HEK293 (cell line): ENCODE results near the gene NMNAT3.

ENCODE experiments used
- CTCF ChIA-PET: fragments of 350-600 bp; formaldehyde crosslinking; extraction: SDS; loops from one replicate; lab custom pipeline; 2021; ENCODE audit warnings: antibody characterized with exemption; lab: Yijun Ruan, JAX
- POLR2A ChIA-PET: fragments of 300-600 bp; formaldehyde crosslinking; extraction: SDS; loops from one replicate; lab custom pipeline; 2020; ENCODE audit warnings: antibody characterized with exemption, inconsistent platforms; lab: Yijun Ruan, JAX
- H3K27ac ChIP-seq: fragments of 200-500 bp; sonication (Bioruptor generic); 2 replicates; pipeline ENCODE4 v1.5.1; 2014; ENCODE audit warnings: low read depth, low read length, control low read depth, inconsistent platforms; ENCODE audit errors: extremely low read depth
- H3K36me3 ChIP-seq, 2 experiments: fragments of 200-500 bp in 1 of 2; sonication (Bioruptor generic) in 1 of 2; 1 replicate in 1 of 2; 2 replicates in 1 of 2; pipeline ENCODE4 v1.5.1; 2014 to 2017; ENCODE audit warnings: inconsistent platforms in 2 of 2, low read length in 2 of 2; ENCODE audit not compliant: control insufficient read depth in 2 of 2, insufficient read depth in 1 of 2
- H3K4me1 ChIP-seq: fragments of 200-500 bp; sonication (Bioruptor generic); 2 replicates; pipeline ENCODE4 v1.5.1; 2014; ENCODE audit warnings: mild to moderate bottlenecking, low read length, inconsistent platforms; ENCODE audit not compliant: control insufficient read depth, insufficient read depth
- H3K4me3 ChIP-seq: 2 replicates; pipeline ENCODE4 v1.5.1; 2011; ENCODE audit warnings: low read depth, mild to moderate bottlenecking, control low read depth, low read length, moderate library complexity
- H3K9me3 ChIP-seq: fragments of 200-500 bp; sonication (Bioruptor generic); 2 replicates; pipeline ENCODE4 v1.5.1; 2014; ENCODE audit warnings: low read depth, low read length, inconsistent platforms; ENCODE audit not compliant: control insufficient read depth, insufficient read depth
- AEBP2 ChIP-seq: fragments of 450-650 bp; formaldehyde crosslinking; IDR thresholded peaks from 2 replicates; pipeline ENCODE4 v1.5.1; 2016; ENCODE audit warnings: missing biosample characterization, missing genetic modification characterization, borderline replicate concordance
- BCL11A ChIP-seq: fragments of 450-650 bp; formaldehyde crosslinking; IDR thresholded peaks from 2 replicates; pipeline ENCODE4 v1.5.1; 2016; ENCODE audit warnings: low read depth, missing biosample characterization, missing genetic modification characterization
- ELK4 ChIP-seq: IDR thresholded peaks from 2 replicates; pipeline ENCODE4 v1.6.1; 2011; ENCODE audit warnings: mild to moderate bottlenecking, low read depth, low read length, borderline replicate concordance
- HOXA7 ChIP-seq: sonication (generic); formaldehyde crosslinking; IDR thresholded peaks from 2 replicates; pipeline ENCODE4 v1.8.1; 2022; ENCODE audit warnings: missing genetic modification reagents, borderline replicate concordance
- IKZF3 ChIP-seq: fragments of 450-650 bp; IDR thresholded peaks from 2 replicates; pipeline ENCODE4 v1.5.0; 2018; ENCODE audit warnings: missing biosample characterization, mild to moderate bottlenecking, missing genetic modification characterization, moderate library complexity
- KLF10 ChIP-seq: fragments of 450-650 bp; IDR thresholded peaks from 2 replicates; pipeline ENCODE4 v1.5.1; 2018; ENCODE audit warnings: missing biosample characterization, mild to moderate bottlenecking, missing genetic modification characterization
- KLF16 ChIP-seq: fragments of 450-650 bp; formaldehyde crosslinking; IDR thresholded peaks from 2 replicates; pipeline ENCODE4 v1.5.1; 2017; ENCODE audit warnings: missing biosample characterization, missing genetic modification characterization
- KLF7 ChIP-seq: fragments of 450-650 bp; formaldehyde crosslinking; IDR thresholded peaks from 2 replicates; pipeline ENCODE4 v1.5.1; 2016; ENCODE audit warnings: missing biosample characterization, missing genetic modification characterization, borderline replicate concordance
- MEIS1 ChIP-seq: sonication (generic); formaldehyde crosslinking; IDR thresholded peaks from 2 replicates; pipeline ENCODE4 v1.8.1; 2022; ENCODE audit warnings: missing genetic modification reagents, mild to moderate bottlenecking, borderline replicate concordance
- OSR2 ChIP-seq: fragments of 450-650 bp; formaldehyde crosslinking; IDR thresholded peaks from 2 replicates; pipeline ENCODE4 v1.5.1; 2016; ENCODE audit warnings: missing biosample characterization, missing genetic modification characterization
- SP7 ChIP-seq: fragments of 450-650 bp; formaldehyde crosslinking; IDR thresholded peaks from 2 replicates; pipeline ENCODE4 v1.5.1; 2016; ENCODE audit warnings: missing biosample characterization, missing genetic modification characterization
- ZBTB17 ChIP-seq: fragments of 450-650 bp; formaldehyde crosslinking; IDR thresholded peaks from 2 replicates; pipeline ENCODE4 v1.5.1; 2016; ENCODE audit warnings: missing biosample characterization, missing genetic modification characterization
- ZBTB7A ChIP-seq: fragments of 450-650 bp; formaldehyde crosslinking; IDR thresholded peaks from 2 replicates; pipeline ENCODE4 v1.5.1; 2016; ENCODE audit warnings: low read depth, missing biosample characterization, missing genetic modification characterization
- ZFP3 ChIP-seq: fragments of 450-650 bp; formaldehyde crosslinking; IDR thresholded peaks from 2 replicates; pipeline ENCODE4 v1.5.1; 2016; ENCODE audit warnings: low read depth, missing biosample characterization, missing genetic modification characterization
- ZNF121 ChIP-seq: fragments of 450-650 bp; formaldehyde crosslinking; IDR thresholded peaks from 2 replicates; pipeline ENCODE4 v1.5.1; 2016; ENCODE audit warnings: missing biosample characterization, missing genetic modification characterization
- ZNF140 ChIP-seq: fragments of 450-650 bp; formaldehyde crosslinking; IDR thresholded peaks from 2 replicates; pipeline ENCODE4 v1.5.1; 2016; ENCODE audit warnings: missing biosample characterization, missing genetic modification characterization
- ZNF16 ChIP-seq: fragments of 450-650 bp; formaldehyde crosslinking; IDR thresholded peaks from 2 replicates; pipeline ENCODE4 v1.5.1; 2016; ENCODE audit warnings: low read depth, missing biosample characterization, missing genetic modification characterization
- ZNF266 ChIP-seq: fragments of 450-650 bp; formaldehyde crosslinking; IDR thresholded peaks from 2 replicates; pipeline ENCODE4 v1.5.1; 2016; ENCODE audit warnings: missing biosample characterization, missing genetic modification characterization, low read depth
- ZNF426 ChIP-seq: fragments of 450-650 bp; formaldehyde crosslinking; IDR thresholded peaks from 2 replicates; pipeline ENCODE4 v1.5.1; 2017; ENCODE audit warnings: missing biosample characterization, missing genetic modification characterization, mild to moderate bottlenecking, inconsistent platforms, moderate library complexity
- ZNF513 ChIP-seq: fragments of 450-650 bp; IDR thresholded peaks from 2 replicates; pipeline ENCODE4 v1.5.1; 2018; ENCODE audit warnings: missing biosample characterization, missing genetic modification characterization
- ZNF514 ChIP-seq: fragments of 450-650 bp; formaldehyde crosslinking; IDR thresholded peaks from 2 replicates; pipeline ENCODE4 v1.5.1; 2016; ENCODE audit warnings: missing biosample characterization, missing genetic modification characterization
- ZNF529 ChIP-seq: fragments of 450-650 bp; formaldehyde crosslinking; IDR thresholded peaks from 2 replicates; pipeline ENCODE4 v1.5.1; 2017; ENCODE audit warnings: missing genetic modification characterization, missing biosample characterization; ENCODE audit not compliant: insufficient replicate concordance
- ZNF548 ChIP-seq: fragments of 450-650 bp; formaldehyde crosslinking; IDR thresholded peaks from 2 replicates; pipeline ENCODE4 v1.5.1; 2016; ENCODE audit warnings: missing biosample characterization, missing genetic modification characterization
- ZNF561 ChIP-seq: fragments of 450-650 bp; IDR thresholded peaks from 2 replicates; pipeline ENCODE4 v1.5.1; 2018; ENCODE audit warnings: missing biosample characterization, missing genetic modification characterization, borderline replicate concordance
- ZNF623 ChIP-seq: fragments of 450-650 bp; formaldehyde crosslinking; IDR thresholded peaks from 2 replicates; pipeline ENCODE4 v1.5.1; 2016; ENCODE audit warnings: missing biosample characterization, missing genetic modification characterization
- ZNF629 ChIP-seq: fragments of 450-650 bp; formaldehyde crosslinking; IDR thresholded peaks from 2 replicates; pipeline ENCODE4 v1.5.1; 2017; ENCODE audit warnings: missing biosample characterization, missing genetic modification characterization
- ZNF658 ChIP-seq: fragments of 450-650 bp; formaldehyde crosslinking; IDR thresholded peaks from 2 replicates; pipeline ENCODE4; 2016; ENCODE audit warnings: missing biosample characterization, missing genetic modification characterization
- ZNF704 ChIP-seq: fragments of 450-650 bp; formaldehyde crosslinking; IDR thresholded peaks from 2 replicates; pipeline ENCODE4 v1.5.1; 2016; ENCODE audit warnings: missing biosample characterization, missing genetic modification characterization
- ZNF837 ChIP-seq: fragments of 450-650 bp; formaldehyde crosslinking; IDR thresholded peaks from 2 replicates; pipeline ENCODE4 v1.5.1; 2016; ENCODE audit warnings: missing biosample characterization, missing genetic modification characterization
- ZSCAN18 ChIP-seq: fragments of 450-650 bp; formaldehyde crosslinking; IDR thresholded peaks from 2 replicates; pipeline ENCODE4 v1.5.1; 2016; ENCODE audit warnings: missing biosample characterization, missing genetic modification characterization

Gene NMNAT3

GRCh38 chr3:139586420-139587017, 91.3 kb downstream of the NMNAT3 start:
- CTCF ChIA-PET = no interaction called here
- Histone ChIP-seq H3K9me3 (no peaks in the 10 kb centered on the region), H3K27ac (no peak overlapping the region), H3K4me3 (no peak overlapping the region), H3K36me3 (no peaks in the 10 kb centered on the region), H3K4me1 (no peaks in the 10 kb centered on the region)
- POLR2A ChIA-PET = no interaction called here
- TF ChIP-seq ZNF514 (tag by site-specific recombination) = no peak
- no peak for TF ChIP-seq ZNF561
- no peak for TF ChIP-seq OSR2 (tag by site-specific recombination)
- no peak for TF ChIP-seq BCL11A (tag by site-specific recombination)
- no peak for TF ChIP-seq ZNF704 (tag by site-specific recombination)
- no peak for TF ChIP-seq ZNF513 (tag by site-specific recombination)
- TF ChIP-seq ZNF426 (tag by site-specific recombination) = no peak
- TF ChIP-seq ZSCAN18 (tag by site-specific recombination) = no peak
- TF ChIP-seq ZNF623 = no peak
- no peak for TF ChIP-seq ZNF629 (tag by site-specific recombination)
- TF ChIP-seq KLF16 (tag by site-specific recombination) = no peak
- no peak for TF ChIP-seq ZNF16 (tag by site-specific recombination)
- TF ChIP-seq ZNF140 (tag by site-specific recombination) = no peak
- no peak for TF ChIP-seq ZNF266
- no peak for TF ChIP-seq ZNF658 (tag by site-specific recombination)
- no peak for TF ChIP-seq ZNF529 (tag by site-specific recombination)
- TF ChIP-seq IKZF3 (tag by site-specific recombination) = no peak
- no peak for TF ChIP-seq KLF10 (tag by site-specific recombination)

GRCh38 chr3:139585820-139586219, 92.0 kb downstream of the NMNAT3 start:
- no peaks in the 10 kb centered on the region for H3K4me1 ChIP-seq
- POLR2A ChIA-PET = no interaction called here
- H3K36me3 ChIP-seq = no peaks in the 10 kb centered on the region
- CTCF ChIA-PET = interaction anchor here (0.6 kb wide), 1 partner anchor 140 kb away, joined by 4 read pairs; no protein-coding TSS in a partner anchor
- TF ChIP-seq ZNF658 (tag by site-specific recombination) (no peak), ZBTB7A (tag by site-specific recombination) (no peak), MEIS1 (CRISPR knock-in tag) (no peak), ZNF548 (tag by site-specific recombination) (no peak), AEBP2 (no peak), ELK4 (no peak), SP7 (tag by site-specific recombination) (no peak), ZBTB17 (tag by site-specific recombination) (no peak), KLF7 (no peak), ZNF121 (tag by site-specific recombination) (no peak), KLF10 (tag by site-specific recombination) (no peak), KLF16 (tag by site-specific recombination) (no peak), ZFP3 (tag by site-specific recombination) (no peak), ZNF837 (tag by site-specific recombination) (no peak), HOXA7 (CRISPR knock-in tag) (no peak)
- TF ChIP-seq, all 188 proteins: peak for 0
- Histone ChIP-seq H3K9me3 (no peaks in the 10 kb centered on the region), H3K27ac (no peak overlapping the region), H3K4me3 (no peak overlapping the region)
